Measurements from ENCODE around the gene NRP2.

DNA sequence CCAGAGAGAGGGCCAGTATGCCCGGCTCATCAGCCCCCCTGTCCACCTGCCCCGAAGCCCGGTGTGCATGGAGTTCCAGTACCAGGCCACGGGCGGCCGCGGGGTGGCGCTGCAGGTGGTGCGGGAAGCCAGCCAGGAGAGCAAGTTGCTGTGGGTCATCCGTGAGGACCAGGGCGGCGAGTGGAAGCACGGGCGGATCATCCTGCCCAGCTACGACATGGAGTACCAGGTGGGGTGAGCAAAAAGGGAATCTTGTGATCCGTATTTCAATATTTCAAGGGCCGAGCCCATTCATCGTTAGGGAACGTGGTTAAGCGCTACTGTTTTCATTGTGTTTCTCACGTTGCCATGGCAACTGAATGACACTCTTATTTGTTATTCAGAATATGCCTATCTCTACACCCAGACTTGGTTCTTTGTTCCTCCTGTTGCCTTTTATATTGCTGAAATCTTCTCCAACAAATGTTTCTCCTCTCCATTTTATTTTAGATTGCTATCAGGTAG is 81.5 kb downstream of the NRP2 start:
- TF ChIP-seq, protein P1, sequence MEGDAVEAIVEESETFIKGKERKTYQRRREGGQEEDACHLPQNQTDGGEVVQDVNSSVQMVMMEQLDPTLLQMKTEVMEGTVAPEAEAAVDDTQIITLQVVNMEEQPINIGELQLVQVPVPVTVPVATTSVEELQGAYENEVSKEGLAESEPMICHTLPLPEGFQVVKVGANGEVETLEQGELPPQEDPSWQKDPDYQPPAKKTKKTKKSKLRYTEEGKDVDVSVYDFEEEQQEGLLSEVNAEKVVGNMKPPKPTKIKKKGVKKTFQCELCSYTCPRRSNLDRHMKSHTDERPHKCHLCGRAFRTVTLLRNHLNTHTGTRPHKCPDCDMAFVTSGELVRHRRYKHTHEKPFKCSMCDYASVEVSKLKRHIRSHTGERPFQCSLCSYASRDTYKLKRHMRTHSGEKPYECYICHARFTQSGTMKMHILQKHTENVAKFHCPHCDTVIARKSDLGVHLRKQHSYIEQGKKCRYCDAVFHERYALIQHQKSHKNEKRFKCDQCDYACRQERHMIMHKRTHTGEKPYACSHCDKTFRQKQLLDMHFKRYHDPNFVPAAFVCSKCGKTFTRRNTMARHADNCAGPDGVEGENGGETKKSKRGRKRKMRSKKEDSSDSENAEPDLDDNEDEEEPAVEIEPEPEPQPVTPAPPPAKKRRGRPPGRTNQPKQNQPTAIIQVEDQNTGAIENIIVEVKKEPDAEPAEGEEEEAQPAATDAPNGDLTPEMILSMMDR (IDR thresholded peaks at IDR 0.05; ENCODE audit: poor library complexity) = peak; percentile 57
- no peak for TF ChIP-seq EZH2 (IDR thresholded peaks at IDR 0.05; ENCODE audit: borderline replicate concordance)
